ENCODE data around the gene PSMD10.

The PSMD10 gene

GRCh38 chrX:108091264-108091877 is at the start of gene PSMD10, which contains the start of gene ATG4A:
Gene PSMD10 (minus strand): TSS chrX:108091542. CDS start chrX:108091520, 22 bp downstream.
Gene ATG4A (plus strand): TSS chrX:108091778. CDS start chrX:108091827, 49 bp downstream.
- peak; percentile 89 to 90 for DNase-seq

GRCh38 chrX:108138814-108139702 is 47.7 kb upstream of the PSMD10 start:
- DNase-seq, result no peak

- no peak for DNase-seq
Observed at GRCh38 chrX:108134724-108135123, 43.4 kb upstream of the PSMD10 start.

- no peak for DNase-seq
Observed at GRCh38 chrX:108132876-108133275, 41.5 kb upstream of the PSMD10 start.

- no peak for DNase-seq
Observed at GRCh38 chrX:108132034-108132433, 40.7 kb upstream of the PSMD10 start.

- DNase-seq, result no peak
Observed at GRCh38 chrX:108131471-108131870, 40.1 kb upstream of the PSMD10 start.

GRCh38 chrX:108130889-108131288 is 39.5 kb upstream of the PSMD10 start:
- DNase-seq, result no peak

- DNase-seq, result no peak
Observed at GRCh38 chrX:108127152-108127551, 35.8 kb upstream of the PSMD10 start.

- DNase-seq, result no peak
Observed at GRCh38 chrX:108126661-108127060, 35.3 kb upstream of the PSMD10 start.

GRCh38 chrX:108123591-108124366 is 32.4 kb upstream of the PSMD10 start:
- DNase-seq, result no peak

GRCh38 chrX:108122748-108123147 is 31.4 kb upstream of the PSMD10 start:
- no peak for DNase-seq

- DNase-seq, result no peak
Observed at GRCh38 chrX:108121291-108121690, 29.9 kb upstream of the PSMD10 start.

GRCh38 chrX:108117988-108118387 is 26.6 kb upstream of the PSMD10 start:
- no peak for DNase-seq

GRCh38 chrX:108114541-108114940 is 23.2 kb upstream of the PSMD10 start:
- no peak for DNase-seq

- no peak for DNase-seq
Observed at GRCh38 chrX:108105473-108105872, 14.1 kb upstream of the PSMD10 start.

- DNase-seq, result no peak
Observed at GRCh38 chrX:108097380-108097779, 6.0 kb upstream of the PSMD10 start.

GRCh38 chrX:108091878-108092291 is 543 bp upstream of the PSMD10 start:
- DNase-seq, result no peak

GRCh38 chrX:108090491-108091263 is 665 bp downstream of the PSMD10 start:
- DNase-seq, result no peak

GRCh38 chrX:108088511-108088910 is 2.8 kb downstream of the PSMD10 start:
- no peak for DNase-seq

GRCh38 chrX:108087792-108088191 is 3.5 kb downstream of the PSMD10 start:
- DNase-seq, result no peak

GRCh38 chrX:108081110-108081509 is 10.2 kb downstream of the PSMD10 start:
- DNase-seq, result no peak

GRCh38 chrX:108072746-108073145 is 18.6 kb downstream of the PSMD10 start:
- DNase-seq, result no peak

GRCh38 chrX:108071578-108071977 is 19.8 kb downstream of the PSMD10 start:
- DNase-seq, result no peak
